ENCODE results near the gene CAPS2. TPM values are rescaled to one million over a fixed set of nuclear protein-coding genes. Genes with fewer than 3 reads are reported as not detected.

Gene CAPS2
- total and polyA plus RNA-seq, 4 donors = 5.7 to 33.9 (median 12.4) TPM

- Histone ChIP-seq H3K27ac (ENCODE audit: low read depth in 1 of 2, low read length in 2 of 2) (no peak overlapping the region), H3K9me3 (ENCODE audit: control insufficient read depth, low read length) (no peaks in the 10 kb centered on the region), H3K4me3 (ENCODE audit: low read length in 2 of 2) (no peak overlapping the region), H3K4me1 (ENCODE audit: control insufficient read depth in 1 of 2, insufficient read depth in 2 of 2, low read length in 2 of 2) (no peaks in the 10 kb centered on the region), H3K36me3 (ENCODE audit: control insufficient read depth in 1 of 2, insufficient read depth in 2 of 2, low read length in 1 of 2) (no peaks in the 10 kb centered on the region), H3K27me3 (ENCODE audit: control insufficient read depth in 1 of 2, insufficient read depth in 2 of 2, low read length in 1 of 2) (no peaks in the 10 kb centered on the region)
- no peak for ATAC-seq (ENCODE audit: low FRiP score)
- intact Hi-C loops (cut with DNase I) = no loop called here
- WGBS, 2 donors = 86 to 90% methylated on average over 1 of the region's 1 CpG
- no peak for DNase-seq
Measured at GRCh38 chr12:75291014-75291413, 39.1 kb downstream of the CAPS2 start.

- Histone ChIP-seq H3K36me3 (ENCODE audit: control insufficient read depth in 1 of 2, insufficient read depth in 2 of 2, low read length in 1 of 2) (no peaks in the 10 kb centered on the region), H3K4me3 (ENCODE audit: low read length in 2 of 2) (no peak overlapping the region), H3K9me3 (ENCODE audit: control insufficient read depth, low read length) (no peaks in the 10 kb centered on the region), H3K27me3 (ENCODE audit: control insufficient read depth in 1 of 2, insufficient read depth in 2 of 2, low read length in 1 of 2) (no peaks in the 10 kb centered on the region), H3K4me1 (ENCODE audit: control insufficient read depth in 1 of 2, insufficient read depth in 2 of 2, low read length in 2 of 2) (no peaks in the 10 kb centered on the region), H3K27ac (ENCODE audit: low read depth in 1 of 2, low read length in 2 of 2) (no peak overlapping the region)
- DNase-seq (no peak), ATAC-seq (ENCODE audit: low FRiP score) (no peak)
- intact Hi-C loops (cut with DNase I) = no loop called here
- 46 to 53% methylated on average over 1 of the region's 1 CpG for WGBS, 2 donors
Measured at GRCh38 chr12:75289753-75290152, 40.4 kb downstream of the CAPS2 start.

- H3K4me1 ChIP-seq (ENCODE audit: control insufficient read depth in 1 of 2, insufficient read depth in 2 of 2, low read length in 2 of 2) = no peaks in the 10 kb centered on the region
- 47 to 77% methylated on average over 1 of the region's 1 CpG for WGBS, 2 donors
- H3K27me3 ChIP-seq (ENCODE audit: control insufficient read depth in 1 of 2, insufficient read depth in 2 of 2, low read length in 1 of 2) = no peaks in the 10 kb centered on the region
- H3K9me3 ChIP-seq (ENCODE audit: control insufficient read depth, low read length) = no peaks in the 10 kb centered on the region
- DNase-seq (no peak), ATAC-seq (ENCODE audit: low FRiP score) (no peak)
- intact Hi-C loops (cut with DNase I) = no loop called here
- no peak overlapping the region for H3K27ac ChIP-seq (ENCODE audit: low read depth in 1 of 2, low read length in 2 of 2)
- no peak overlapping the region for H3K4me3 ChIP-seq (ENCODE audit: low read length in 2 of 2)
- no peaks in the 10 kb centered on the region for H3K36me3 ChIP-seq (ENCODE audit: control insufficient read depth in 1 of 2, insufficient read depth in 2 of 2, low read length in 1 of 2)
Measured at GRCh38 chr12:75288860-75289259, 41.3 kb downstream of the CAPS2 start.

GRCh38 chr12:75275702-75276101 lies 54.4 kb downstream of the CAPS2 start:
- no peak overlapping the region for H3K4me3 ChIP-seq (ENCODE audit: low read length in 2 of 2)
- WGBS, 2 donors = 89 to 90% methylated on average over 2 of the region's 2 CpGs

GRCh38 chr12:75271576-75271975 lies 58.5 kb downstream of the CAPS2 start:
- Histone ChIP-seq H3K9me3 (ENCODE audit: control insufficient read depth, low read length) (no peaks in the 10 kb centered on the region), H3K27me3 (ENCODE audit: control insufficient read depth in 1 of 2, insufficient read depth in 2 of 2, low read length in 1 of 2) (no peaks in the 10 kb centered on the region), H3K36me3 (ENCODE audit: control insufficient read depth in 1 of 2, insufficient read depth in 2 of 2, low read length in 1 of 2) (no peaks in the 10 kb centered on the region), H3K27ac (ENCODE audit: low read depth in 1 of 2, low read length in 2 of 2) (no peak overlapping the region), H3K4me1 (ENCODE audit: control insufficient read depth in 1 of 2, insufficient read depth in 2 of 2, low read length in 2 of 2) (no peaks in the 10 kb centered on the region), H3K4me3 (ENCODE audit: low read length in 2 of 2) (no peak overlapping the region)
- WGBS, 2 donors = 82 to 88% methylated on average over 5 of the region's 5 CpGs
- intact Hi-C loops (cut with DNase I) = no loop called here
- ATAC-seq (ENCODE audit: low FRiP score) = no peak
- no peak for DNase-seq

More at GRCh38 chr12:75275702-75276101, 54.4 kb downstream of the CAPS2 start:
- H3K9me3 ChIP-seq (ENCODE audit: control insufficient read depth, low read length) = no peaks in the 10 kb centered on the region
- DNase-seq (no peak), ATAC-seq (ENCODE audit: low FRiP score) (no peak)
- no peaks in the 10 kb centered on the region for H3K36me3 ChIP-seq (ENCODE audit: control insufficient read depth in 1 of 2, insufficient read depth in 2 of 2, low read length in 1 of 2)
- H3K27ac ChIP-seq (ENCODE audit: low read depth in 1 of 2, low read length in 2 of 2) = no peak overlapping the region
- no peaks in the 10 kb centered on the region for H3K27me3 ChIP-seq (ENCODE audit: control insufficient read depth in 1 of 2, insufficient read depth in 2 of 2, low read length in 1 of 2)
- intact Hi-C loops (cut with DNase I) = no loop called here
- H3K4me1 ChIP-seq (ENCODE audit: control insufficient read depth in 1 of 2, insufficient read depth in 2 of 2, low read length in 2 of 2) = no peaks in the 10 kb centered on the region

GRCh38 chr12:75270157-75270556 lies 60.0 kb downstream of the CAPS2 start:
- Histone ChIP-seq H3K9me3 (ENCODE audit: control insufficient read depth, low read length) (no peaks in the 10 kb centered on the region), H3K36me3 (ENCODE audit: control insufficient read depth in 1 of 2, insufficient read depth in 2 of 2, low read length in 1 of 2) (no peaks in the 10 kb centered on the region), H3K27ac (ENCODE audit: low read depth in 1 of 2, low read length in 2 of 2) (no peak overlapping the region), H3K27me3 (ENCODE audit: control insufficient read depth in 1 of 2, insufficient read depth in 2 of 2, low read length in 1 of 2) (no peaks in the 10 kb centered on the region), H3K4me3 (ENCODE audit: low read length in 2 of 2) (no peak overlapping the region), H3K4me1 (ENCODE audit: control insufficient read depth in 1 of 2, insufficient read depth in 2 of 2, low read length in 2 of 2) (no peaks in the 10 kb centered on the region)
- intact Hi-C loops (cut with DNase I) = no loop called here
- DNase-seq (no peak), ATAC-seq (ENCODE audit: low FRiP score) (no peak)
- 80 to 85% methylated on average over 4 of the region's 4 CpGs for WGBS, 2 donors

GRCh38 chr12:75269209-75269608 lies 60.9 kb downstream of the CAPS2 start:
- Histone ChIP-seq H3K27ac (ENCODE audit: low read depth in 1 of 2, low read length in 2 of 2) (no peak overlapping the region), H3K36me3 (ENCODE audit: control insufficient read depth in 1 of 2, insufficient read depth in 2 of 2, low read length in 1 of 2) (no peaks in the 10 kb centered on the region), H3K27me3 (ENCODE audit: control insufficient read depth in 1 of 2, insufficient read depth in 2 of 2, low read length in 1 of 2) (no peaks in the 10 kb centered on the region), H3K4me1 (ENCODE audit: control insufficient read depth in 1 of 2, insufficient read depth in 2 of 2, low read length in 2 of 2) (no peaks in the 10 kb centered on the region), H3K9me3 (ENCODE audit: control insufficient read depth, low read length) (no peaks in the 10 kb centered on the region), H3K4me3 (ENCODE audit: low read length in 2 of 2) (no peak overlapping the region)
- DNase-seq = no peak
- 59 to 78% methylated on average over 2 of the region's 2 CpGs for WGBS, 2 donors
- intact Hi-C loops (cut with DNase I) = no loop called here
- no peak for ATAC-seq (ENCODE audit: low FRiP score)

GRCh38 chr12:75260316-75260715 lies 69.8 kb downstream of the CAPS2 start:
- Histone ChIP-seq H3K4me1 (ENCODE audit: control insufficient read depth in 1 of 2, insufficient read depth in 2 of 2, low read length in 2 of 2) (no peaks in the 10 kb centered on the region), H3K27ac (ENCODE audit: low read depth in 1 of 2, low read length in 2 of 2) (no peak overlapping the region), H3K36me3 (ENCODE audit: control insufficient read depth in 1 of 2, insufficient read depth in 2 of 2, low read length in 1 of 2) (no peaks in the 10 kb centered on the region), H3K27me3 (ENCODE audit: control insufficient read depth in 1 of 2, insufficient read depth in 2 of 2, low read length in 1 of 2) (no peaks in the 10 kb centered on the region), H3K9me3 (ENCODE audit: control insufficient read depth, low read length) (no peaks in the 10 kb centered on the region), H3K4me3 (ENCODE audit: low read length in 2 of 2) (no peak overlapping the region)
- intact Hi-C loops (cut with DNase I) = no loop called here
- no peak for ATAC-seq (ENCODE audit: low FRiP score)
- DNase-seq = no peak
- WGBS, 2 donors = 70 to 74% methylated on average over 2 of the region's 2 CpGs

GRCh38 chr12:75259143-75259542 lies 71.0 kb downstream of the CAPS2 start:
- intact Hi-C loops (cut with DNase I) = no loop called here

More at GRCh38 chr12:75259143-75259542, 71.0 kb downstream of the CAPS2 start:
- no peaks in the 10 kb centered on the region for H3K9me3 ChIP-seq (ENCODE audit: control insufficient read depth, low read length)
- 45 to 70% methylated on average over 1 of the region's 1 CpG for WGBS, 2 donors
- H3K4me1 ChIP-seq (ENCODE audit: control insufficient read depth in 1 of 2, insufficient read depth in 2 of 2, low read length in 2 of 2) = no peaks in the 10 kb centered on the region
- H3K36me3 ChIP-seq (ENCODE audit: control insufficient read depth in 1 of 2, insufficient read depth in 2 of 2, low read length in 1 of 2) = no peaks in the 10 kb centered on the region
- no peak for DNase-seq
- H3K27me3 ChIP-seq (ENCODE audit: control insufficient read depth in 1 of 2, insufficient read depth in 2 of 2, low read length in 1 of 2) = no peaks in the 10 kb centered on the region
- H3K27ac ChIP-seq (ENCODE audit: low read depth in 1 of 2, low read length in 2 of 2) = no peak overlapping the region
- no peak overlapping the region for H3K4me3 ChIP-seq (ENCODE audit: low read length in 2 of 2)
- ATAC-seq (ENCODE audit: low FRiP score) = no peak
